ENCODE results near the gene DOCK4. TPM values are rescaled to one million over a fixed set of nuclear protein-coding genes. Genes with fewer than 3 reads are reported as not detected.

The DOCK4 gene
- polyA plus RNA-seq, 2 of the 4 experiments (the other 2 are of a cell fraction): 13.7 to 15.7 TPM

DNA sequence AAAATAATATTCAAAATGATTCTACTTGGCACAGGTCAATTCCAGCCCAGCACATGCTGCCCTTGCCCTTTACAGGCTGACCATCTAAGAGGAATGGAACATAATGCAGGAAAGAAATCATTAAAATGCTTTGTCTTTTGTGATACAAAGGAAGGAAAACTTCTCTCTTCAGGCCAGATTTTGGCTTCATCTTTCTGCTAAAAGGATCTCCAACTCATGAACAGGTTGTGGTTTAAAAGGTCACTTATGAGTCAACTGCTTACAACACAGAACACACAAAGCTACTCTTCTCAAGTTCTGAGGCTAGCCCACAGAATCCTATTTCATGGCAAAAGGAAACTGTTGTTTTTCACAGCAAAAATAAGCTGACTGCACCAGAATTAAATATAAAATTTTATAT, 197.1 kb downstream of the DOCK4 start:
- ChIA-PET POLR2A (no interaction called here), CTCF (no interaction called here)
- H3K27ac ChIP-seq: peak overlapping the region; percentile 34 to 73; a peak in 4 of 6 replicates

DNA sequence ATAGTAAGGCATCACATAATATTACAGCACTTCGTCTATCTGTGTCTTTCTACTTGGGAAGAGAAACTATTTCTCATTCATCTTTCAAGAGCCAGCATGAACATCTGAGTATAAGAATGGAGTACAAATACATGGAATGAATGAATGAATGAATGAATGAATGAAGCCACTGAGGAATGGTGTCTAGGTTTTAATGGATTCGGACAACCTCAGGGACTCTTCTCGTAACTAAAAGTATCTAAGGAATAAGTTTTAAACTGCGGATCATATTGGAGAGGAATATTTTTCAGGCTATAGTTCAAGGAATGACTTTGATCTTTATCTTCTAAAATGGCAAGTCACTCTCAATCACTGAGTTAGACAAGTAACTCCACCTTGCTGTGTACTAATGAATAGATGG, 199.0 kb downstream of the DOCK4 start:
- TF ChIP-seq, protein P1, sequence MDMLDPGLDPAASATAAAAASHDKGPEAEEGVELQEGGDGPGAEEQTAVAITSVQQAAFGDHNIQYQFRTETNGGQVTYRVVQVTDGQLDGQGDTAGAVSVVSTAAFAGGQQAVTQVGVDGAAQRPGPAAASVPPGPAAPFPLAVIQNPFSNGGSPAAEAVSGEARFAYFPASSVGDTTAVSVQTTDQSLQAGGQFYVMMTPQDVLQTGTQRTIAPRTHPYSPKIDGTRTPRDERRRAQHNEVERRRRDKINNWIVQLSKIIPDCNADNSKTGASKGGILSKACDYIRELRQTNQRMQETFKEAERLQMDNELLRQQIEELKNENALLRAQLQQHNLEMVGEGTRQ (IDR thresholded peaks at IDR 0.05): no peak
- TF ChIP-seq CHD4 (IDR thresholded peaks at IDR 0.05; ENCODE audit: borderline replicate concordance): no peak
- TF ChIP-seq MAZ (IDR thresholded peaks at IDR 0.05; ENCODE audit: borderline replicate concordance, low read depth, low read length): no peak
- TF ChIP-seq MAFK (IDR thresholded peaks at IDR 0.05; ENCODE audit: partially characterized antibody): no peak
- TF ChIP-seq FOSL2 (IDR thresholded peaks at IDR 0.05): no peak
- no peak for TF ChIP-seq FOSL2 (CRISPR knock-in tag; IDR thresholded peaks at IDR 0.05)
- TF ChIP-seq NPAS2 (CRISPR knock-in tag; IDR thresholded peaks at IDR 0.05; ENCODE audit: borderline replicate concordance): no peak
- TF ChIP-seq EHMT2 (IDR thresholded peaks at IDR 0.05; ENCODE audit: low read depth): no peak
- TF ChIP-seq POLR2A (IDR thresholded peaks at IDR 0.05; ENCODE audit: low read length): no peak
- TF ChIP-seq MYC (IDR thresholded peaks at IDR 0.05; ENCODE audit: borderline replicate concordance, low read length): no peak
- no peak for TF ChIP-seq SMC3 (IDR thresholded peaks at IDR 0.05)
- no peak for TF ChIP-seq TFCP2L1 (CRISPR knock-in tag; IDR thresholded peaks at IDR 0.05)
- TF ChIP-seq, protein P2, sequence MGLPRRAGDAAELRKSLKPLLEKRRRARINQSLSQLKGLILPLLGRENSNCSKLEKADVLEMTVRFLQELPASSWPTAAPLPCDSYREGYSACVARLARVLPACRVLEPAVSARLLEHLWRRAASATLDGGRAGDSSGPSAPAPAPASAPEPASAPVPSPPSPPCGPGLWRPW (IDR thresholded peaks at IDR 0.05): no peak
- TF ChIP-seq, protein P3, sequence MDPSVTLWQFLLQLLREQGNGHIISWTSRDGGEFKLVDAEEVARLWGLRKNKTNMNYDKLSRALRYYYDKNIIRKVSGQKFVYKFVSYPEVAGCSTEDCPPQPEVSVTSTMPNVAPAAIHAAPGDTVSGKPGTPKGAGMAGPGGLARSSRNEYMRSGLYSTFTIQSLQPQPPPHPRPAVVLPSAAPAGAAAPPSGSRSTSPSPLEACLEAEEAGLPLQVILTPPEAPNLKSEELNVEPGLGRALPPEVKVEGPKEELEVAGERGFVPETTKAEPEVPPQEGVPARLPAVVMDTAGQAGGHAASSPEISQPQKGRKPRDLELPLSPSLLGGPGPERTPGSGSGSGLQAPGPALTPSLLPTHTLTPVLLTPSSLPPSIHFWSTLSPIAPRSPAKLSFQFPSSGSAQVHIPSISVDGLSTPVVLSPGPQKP (IDR thresholded peaks at IDR 0.05; ENCODE audit: low read depth, low read length): no peak
- TF ChIP-seq FOSB (CRISPR knock-in tag; IDR thresholded peaks at IDR 0.05): no peak
- no peak for TF ChIP-seq CBX2 (IDR thresholded peaks at IDR 0.05; ENCODE audit: borderline replicate concordance, low read depth)
- TF ChIP-seq GATA3 (IDR thresholded peaks at IDR 0.05; ENCODE audit: borderline replicate concordance): no peak
- TF ChIP-seq POLR2AphosphoS2 (conservative IDR thresholded peaks at IDR 0.05; ENCODE audit: low read length): no peak
- TF ChIP-seq, protein P4, sequence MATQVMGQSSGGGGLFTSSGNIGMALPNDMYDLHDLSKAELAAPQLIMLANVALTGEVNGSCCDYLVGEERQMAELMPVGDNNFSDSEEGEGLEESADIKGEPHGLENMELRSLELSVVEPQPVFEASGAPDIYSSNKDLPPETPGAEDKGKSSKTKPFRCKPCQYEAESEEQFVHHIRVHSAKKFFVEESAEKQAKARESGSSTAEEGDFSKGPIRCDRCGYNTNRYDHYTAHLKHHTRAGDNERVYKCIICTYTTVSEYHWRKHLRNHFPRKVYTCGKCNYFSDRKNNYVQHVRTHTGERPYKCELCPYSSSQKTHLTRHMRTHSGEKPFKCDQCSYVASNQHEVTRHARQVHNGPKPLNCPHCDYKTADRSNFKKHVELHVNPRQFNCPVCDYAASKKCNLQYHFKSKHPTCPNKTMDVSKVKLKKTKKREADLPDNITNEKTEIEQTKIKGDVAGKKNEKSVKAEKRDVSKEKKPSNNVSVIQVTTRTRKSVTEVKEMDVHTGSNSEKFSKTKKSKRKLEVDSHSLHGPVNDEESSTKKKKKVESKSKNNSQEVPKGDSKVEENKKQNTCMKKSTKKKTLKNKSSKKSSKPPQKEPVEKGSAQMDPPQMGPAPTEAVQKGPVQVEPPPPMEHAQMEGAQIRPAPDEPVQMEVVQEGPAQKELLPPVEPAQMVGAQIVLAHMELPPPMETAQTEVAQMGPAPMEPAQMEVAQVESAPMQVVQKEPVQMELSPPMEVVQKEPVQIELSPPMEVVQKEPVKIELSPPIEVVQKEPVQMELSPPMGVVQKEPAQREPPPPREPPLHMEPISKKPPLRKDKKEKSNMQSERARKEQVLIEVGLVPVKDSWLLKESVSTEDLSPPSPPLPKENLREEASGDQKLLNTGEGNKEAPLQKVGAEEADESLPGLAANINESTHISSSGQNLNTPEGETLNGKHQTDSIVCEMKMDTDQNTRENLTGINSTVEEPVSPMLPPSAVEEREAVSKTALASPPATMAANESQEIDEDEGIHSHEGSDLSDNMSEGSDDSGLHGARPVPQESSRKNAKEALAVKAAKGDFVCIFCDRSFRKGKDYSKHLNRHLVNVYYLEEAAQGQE (IDR thresholded peaks at IDR 0.05): no peak
- no peak for TF ChIP-seq EP300 (IDR thresholded peaks at IDR 0.05)
- TF ChIP-seq KDM5A (IDR thresholded peaks at IDR 0.05): no peak
- H3K4me1 ChIP-seq: peaks cover 28% of the 10 kb centered on the region
- no peak overlapping the region for H3K4me3 ChIP-seq
- CTCF ChIA-PET: no interaction called here
- H3K4me2 ChIP-seq: no peak overlapping the region
- ATAC-seq (no peak), FAIRE-seq (no peak), DNase-seq (ENCODE audit: low read depth in 1 of 2, low spot score in 1 of 2) (no peak)
- H3K27ac ChIP-seq: no peak overlapping the region
- 92% methylated on average over 4 of the region's 4 CpGs for WGBS (ENCODE audit: missing lambda C conversion rate)
- POLR2A ChIA-PET: no interaction called here
- H3K9me3 ChIP-seq: no peaks in the 10 kb centered on the region

More for the DNA sequence above, 197.1 kb downstream of the DOCK4 start:
- Histone ChIP-seq H3K4me3 (no peak overlapping the region), H3K4me2 (peak overlapping the region; percentile 18; the same call in 2 of the 3 replicates), H3K4me1 (peaks cover 28% of the 10 kb centered on the region), H3K9me3 (no peaks in the 10 kb centered on the region)
- no peak for TF ChIP-seq NPAS2 (CRISPR knock-in tag; IDR thresholded peaks at IDR 0.05; ENCODE audit: borderline replicate concordance)
- TF ChIP-seq HOXB13 (CRISPR knock-in tag; IDR thresholded peaks at IDR 0.05; ENCODE audit: low read depth): no peak
- no peak for TF ChIP-seq ZFP36 (IDR thresholded peaks at IDR 0.05; ENCODE audit: borderline replicate concordance, partially characterized antibody)
- peak; percentile 20 for TF ChIP-seq MAFK (IDR thresholded peaks at IDR 0.05; ENCODE audit: partially characterized antibody)
- TF ChIP-seq FOSL2 (IDR thresholded peaks at IDR 0.05): 0 out of 2 replicates have a peak, but pooled peaks have one; percentile 33
- TF ChIP-seq FOSL2 (CRISPR knock-in tag; IDR thresholded peaks at IDR 0.05): peak; percentile 51
- peak in 1 of 2 experiments; percentile 77; a peak in 3 of 6 replicates for ATAC-seq
- no peak for FAIRE-seq
- DNase-seq (ENCODE audit: low read depth in 1 of 2, low spot score in 1 of 2): peak in 1 of 2 experiments; percentile 43
